ENCODE measurements around the gene DNAJB13. TPM values are rescaled to one million over a fixed set of nuclear protein-coding genes. Genes with fewer than 3 reads are reported as not detected.
A peak's percentile ranks its signal among the peaks of the same experiment; 100 is the strongest.

The DNAJB13 gene
- total and polyA plus RNA-seq, 4 donors: 0.40 to 7.2 (median 4.6) TPM

DNA sequence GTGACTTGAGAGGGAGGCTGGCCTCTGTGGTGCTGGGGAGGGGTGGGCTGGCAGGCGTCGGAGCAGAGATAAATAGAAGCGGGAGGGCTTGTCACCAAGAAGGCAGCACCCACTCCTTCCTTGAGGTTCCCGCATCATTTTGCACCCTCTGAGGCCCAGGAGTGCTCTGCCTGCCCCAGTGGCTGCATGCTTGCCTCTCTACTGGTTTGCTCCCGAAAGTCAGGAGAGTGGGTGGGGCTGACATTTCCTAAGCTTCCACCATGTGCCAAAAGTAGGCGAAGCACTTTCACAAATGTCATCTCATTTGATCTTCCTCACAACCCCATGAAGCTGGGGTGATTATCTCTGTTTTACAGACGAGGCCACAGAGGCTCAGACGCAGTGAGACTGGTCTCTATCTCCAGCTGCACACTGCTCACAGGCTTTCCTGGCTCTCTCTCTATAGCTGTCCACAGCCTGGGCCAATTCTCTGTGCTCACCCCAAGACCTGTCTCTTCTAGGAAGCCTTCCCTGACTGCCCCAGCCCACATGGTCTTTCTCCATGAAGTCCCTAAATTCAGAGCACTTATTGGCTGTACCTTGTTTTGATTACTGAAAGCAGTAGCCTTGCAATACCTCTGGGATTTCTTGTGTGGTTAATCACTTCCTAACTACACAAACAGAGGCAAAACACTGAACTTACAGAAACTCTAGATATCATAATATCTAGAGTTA, 60.7 kb downstream of the DNAJB13 start:
- H3K9me3 ChIP-seq (ENCODE audit: control insufficient read depth, insufficient read depth, low read length): no peaks in the 10 kb centered on the region
- WGBS (ENCODE audit: insufficient coverage): 87% methylated on average over 7 of the region's 8 CpGs
- no peak overlapping the region for H3K27ac ChIP-seq (ENCODE audit: low read depth, low read length)
- no peaks in the 10 kb centered on the region for H3K27me3 ChIP-seq (ENCODE audit: control insufficient read depth, insufficient read depth, low read length)
- no peak for DNase-seq (ENCODE audit: low read depth in 4 of 6, low spot score in 6 of 6)
- no peak overlapping the region for H3K4me3 ChIP-seq (ENCODE audit: low read depth, low read length)
- H3K36me3 ChIP-seq (ENCODE audit: control insufficient read depth, insufficient read depth, low read length): peaks cover 45% of the 10 kb centered on the region
- no peaks in the 10 kb centered on the region for H3K4me1 ChIP-seq (ENCODE audit: control insufficient read depth, insufficient read depth, low read length)

DNA sequence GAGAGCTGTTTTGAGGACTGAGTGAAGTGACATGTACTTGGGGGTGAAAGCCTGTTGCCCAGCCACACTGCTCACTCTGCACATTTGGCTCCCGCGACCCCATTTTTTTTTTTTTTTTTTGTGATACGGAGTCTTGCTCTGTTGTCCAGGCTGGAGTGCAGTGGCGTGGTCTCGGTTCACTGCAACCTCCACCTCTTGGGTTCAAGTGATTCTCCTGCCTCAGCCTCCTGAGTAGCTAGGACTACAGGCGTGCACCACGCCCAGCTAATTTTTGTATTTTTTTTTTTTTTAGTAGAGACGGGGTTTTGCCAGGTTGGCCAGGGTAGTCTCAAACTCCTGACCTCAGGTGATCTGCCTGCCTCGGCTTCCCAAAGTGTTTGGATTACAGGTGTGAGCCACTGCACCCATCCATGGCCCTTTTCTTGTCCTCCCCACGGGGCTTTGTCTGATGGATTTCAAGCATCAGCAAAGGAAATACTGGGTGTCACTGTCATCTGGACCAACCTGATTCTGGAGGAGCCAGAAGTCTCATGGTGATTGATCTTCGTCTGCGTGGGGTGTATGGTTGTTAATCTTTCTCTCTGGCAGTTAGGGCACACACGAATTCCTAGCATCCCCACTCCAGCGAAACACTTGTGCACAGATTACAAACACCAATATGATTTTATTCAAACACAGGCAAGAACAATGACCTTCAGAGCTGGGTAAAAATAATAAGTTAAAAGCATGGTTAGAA, 61.4 kb downstream of the DNAJB13 start:
- Histone ChIP-seq H3K27me3 (ENCODE audit: control insufficient read depth, insufficient read depth, low read length) (no peaks in the 10 kb centered on the region), H3K4me1 (ENCODE audit: control insufficient read depth, insufficient read depth, low read length) (no peaks in the 10 kb centered on the region), H3K36me3 (ENCODE audit: control insufficient read depth, insufficient read depth, low read length) (peaks cover 48% of the 10 kb centered on the region), H3K27ac (ENCODE audit: low read depth, low read length) (no peak overlapping the region), H3K4me3 (ENCODE audit: low read depth, low read length) (no peak overlapping the region), H3K9me3 (ENCODE audit: control insufficient read depth, insufficient read depth, low read length) (no peaks in the 10 kb centered on the region)
- 100% methylated on average over 3 of the region's 14 CpGs for WGBS (ENCODE audit: insufficient coverage)
- DNase-seq (ENCODE audit: low read depth in 4 of 6, low spot score in 6 of 6): no peak

DNA sequence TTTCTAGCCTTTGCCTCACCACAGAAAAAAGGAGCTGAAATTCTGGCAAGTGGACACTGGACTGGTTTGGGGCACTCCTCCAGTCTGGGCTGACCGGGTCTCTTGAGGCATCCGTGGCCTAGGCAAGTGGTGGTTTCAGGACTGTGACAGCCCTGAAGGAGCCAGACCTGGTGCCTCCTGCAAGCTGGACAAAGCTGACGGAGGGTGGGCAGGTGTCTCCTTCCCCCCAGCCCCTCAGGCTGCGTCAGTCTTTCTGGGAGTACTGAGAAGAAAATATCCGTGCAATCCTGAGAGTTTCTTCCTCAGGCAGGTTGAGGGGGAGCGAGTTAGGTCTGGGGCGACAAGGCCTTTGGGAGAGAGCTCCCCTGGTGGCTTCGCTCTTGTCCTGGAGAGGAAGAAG, 62.3 kb downstream of the DNAJB13 start:
- no peaks in the 10 kb centered on the region for H3K9me3 ChIP-seq (ENCODE audit: control insufficient read depth, insufficient read depth, low read length)
- H3K36me3 ChIP-seq (ENCODE audit: control insufficient read depth, insufficient read depth, low read length): peaks cover 54% of the 10 kb centered on the region
- no peaks in the 10 kb centered on the region for H3K4me1 ChIP-seq (ENCODE audit: control insufficient read depth, insufficient read depth, low read length)
- no peaks in the 10 kb centered on the region for H3K27me3 ChIP-seq (ENCODE audit: control insufficient read depth, insufficient read depth, low read length)
- no peak for DNase-seq (ENCODE audit: low read depth in 4 of 6, low spot score in 6 of 6)
- 99% methylated on average over 8 of the region's 8 CpGs for WGBS (ENCODE audit: insufficient coverage)
- H3K4me3 ChIP-seq (ENCODE audit: low read depth, low read length): no peak overlapping the region
- H3K27ac ChIP-seq (ENCODE audit: low read depth, low read length): no peak overlapping the region

GRCh38 chr11:74014880-74015279, 64.1 kb downstream of the DNAJB13 start:
- 100% methylated on average over 2 of the region's 2 CpGs for WGBS (ENCODE audit: insufficient coverage)
- no peak for DNase-seq (ENCODE audit: low read depth in 4 of 6, low spot score in 6 of 6)
- Histone ChIP-seq H3K4me1 (ENCODE audit: control insufficient read depth, insufficient read depth, low read length) (peaks cover 3% of the 10 kb centered on the region), H3K27ac (ENCODE audit: low read depth, low read length) (no peak overlapping the region), H3K36me3 (ENCODE audit: control insufficient read depth, insufficient read depth, low read length) (peaks cover 62% of the 10 kb centered on the region), H3K9me3 (ENCODE audit: control insufficient read depth, insufficient read depth, low read length) (no peaks in the 10 kb centered on the region), H3K4me3 (ENCODE audit: low read depth, low read length) (no peak overlapping the region), H3K27me3 (ENCODE audit: control insufficient read depth, insufficient read depth, low read length) (no peaks in the 10 kb centered on the region)

- no peaks in the 10 kb centered on the region for H3K9me3 ChIP-seq (ENCODE audit: control insufficient read depth, insufficient read depth, low read length)
- no peaks in the 10 kb centered on the region for H3K27me3 ChIP-seq (ENCODE audit: control insufficient read depth, insufficient read depth, low read length)
- peaks cover 59% of the 10 kb centered on the region for H3K36me3 ChIP-seq (ENCODE audit: control insufficient read depth, insufficient read depth, low read length)
- no peak for DNase-seq (ENCODE audit: low read depth in 4 of 6, low spot score in 6 of 6)
- WGBS (ENCODE audit: insufficient coverage): 100% methylated on average over 3 of the region's 5 CpGs
- H3K27ac ChIP-seq (ENCODE audit: low read depth, low read length): no peak overlapping the region
- peaks cover 6% of the 10 kb centered on the region for H3K4me1 ChIP-seq (ENCODE audit: control insufficient read depth, insufficient read depth, low read length)
- H3K4me3 ChIP-seq (ENCODE audit: low read depth, low read length): no peak overlapping the region
Observed at GRCh38 chr11:74015919-74016684, 65.3 kb downstream of the DNAJB13 start.

- 100% methylated on average over 3 of the region's 3 CpGs for WGBS (ENCODE audit: insufficient coverage)
- no peaks in the 10 kb centered on the region for H3K27me3 ChIP-seq (ENCODE audit: control insufficient read depth, insufficient read depth, low read length)
- peaks cover 58% of the 10 kb centered on the region for H3K36me3 ChIP-seq (ENCODE audit: control insufficient read depth, insufficient read depth, low read length)
- no peak overlapping the region for H3K27ac ChIP-seq (ENCODE audit: low read depth, low read length)
- H3K4me1 ChIP-seq (ENCODE audit: control insufficient read depth, insufficient read depth, low read length): peaks cover 6% of the 10 kb centered on the region
- H3K4me3 ChIP-seq (ENCODE audit: low read depth, low read length): no peak overlapping the region
- H3K9me3 ChIP-seq (ENCODE audit: control insufficient read depth, insufficient read depth, low read length): no peaks in the 10 kb centered on the region
- DNase-seq (ENCODE audit: low read depth in 4 of 6, low spot score in 6 of 6): no peak
Observed at GRCh38 chr11:74017631-74018030, 66.8 kb downstream of the DNAJB13 start.

GRCh38 chr11:74018331-74019005, 67.6 kb downstream of the DNAJB13 start:
- peak in 2 of 6 donors; percentile 4 to 38 for DNase-seq (ENCODE audit: low read depth in 4 of 6, low spot score in 6 of 6)
- H3K27ac ChIP-seq (ENCODE audit: low read depth, low read length): no peak overlapping the region
- peaks cover 51% of the 10 kb centered on the region for H3K36me3 ChIP-seq (ENCODE audit: control insufficient read depth, insufficient read depth, low read length)

GRCh38 chr11:74019104-74019738, 68.4 kb downstream of the DNAJB13 start:
- H3K36me3 ChIP-seq (ENCODE audit: control insufficient read depth, insufficient read depth, low read length): peaks cover 48% of the 10 kb centered on the region
- H3K4me3 ChIP-seq (ENCODE audit: low read depth, low read length): no peak overlapping the region
- no peaks in the 10 kb centered on the region for H3K27me3 ChIP-seq (ENCODE audit: control insufficient read depth, insufficient read depth, low read length)
- H3K4me1 ChIP-seq (ENCODE audit: control insufficient read depth, insufficient read depth, low read length): peaks cover 6% of the 10 kb centered on the region
- WGBS (ENCODE audit: insufficient coverage): 65% methylated on average over 2 of the region's 4 CpGs
- H3K9me3 ChIP-seq (ENCODE audit: control insufficient read depth, insufficient read depth, low read length): no peaks in the 10 kb centered on the region
- DNase-seq (ENCODE audit: low read depth in 4 of 6, low spot score in 6 of 6): no peak
- H3K27ac ChIP-seq (ENCODE audit: low read depth, low read length): no peak overlapping the region

More at GRCh38 chr11:74018331-74019005, 67.6 kb downstream of the DNAJB13 start:
- Histone ChIP-seq H3K9me3 (ENCODE audit: control insufficient read depth, insufficient read depth, low read length) (no peaks in the 10 kb centered on the region), H3K27me3 (ENCODE audit: control insufficient read depth, insufficient read depth, low read length) (no peaks in the 10 kb centered on the region), H3K4me3 (ENCODE audit: low read depth, low read length) (no peak overlapping the region), H3K4me1 (ENCODE audit: control insufficient read depth, insufficient read depth, low read length) (peaks cover 6% of the 10 kb centered on the region)
- WGBS (ENCODE audit: insufficient coverage): 99% methylated on average over 8 of the region's 9 CpGs

- Histone ChIP-seq H3K27me3 (ENCODE audit: control insufficient read depth, insufficient read depth, low read length) (no peaks in the 10 kb centered on the region), H3K36me3 (ENCODE audit: control insufficient read depth, insufficient read depth, low read length) (peaks cover 45% of the 10 kb centered on the region), H3K4me3 (ENCODE audit: low read depth, low read length) (no peak overlapping the region), H3K4me1 (ENCODE audit: control insufficient read depth, insufficient read depth, low read length) (peaks cover 6% of the 10 kb centered on the region), H3K27ac (ENCODE audit: low read depth, low read length) (peak overlapping the region; percentile 17), H3K9me3 (ENCODE audit: control insufficient read depth, insufficient read depth, low read length) (no peaks in the 10 kb centered on the region)
- no peak for DNase-seq (ENCODE audit: low read depth in 4 of 6, low spot score in 6 of 6)
- WGBS (ENCODE audit: insufficient coverage): 82% methylated on average over 3 of the region's 4 CpGs
Observed at GRCh38 chr11:74019860-74020259, 69.0 kb downstream of the DNAJB13 start.
